Neural cell (in vitro differentiated cells): Measurements from ENCODE around the gene SUMO2. TPM values are rescaled to one million over a fixed set of nuclear protein-coding genes. Genes with fewer than 3 reads are reported as not detected.

ENCODE experiments used
- H2AFZ ChIP-seq: fragments of 200-600, 300-800 bp; sonication (generic), shearing (Covaris generic); 2 replicates; pipeline ENCODE4 v1.6.0; 2014; ENCODE audit warnings: low read depth, mild to moderate bottlenecking, antibody characterized with exemption, low read length, moderate library complexity
- H3F3A ChIP-seq: fragments of 200-600 bp; shearing (Covaris generic); 2 replicates; pipeline ENCODE4 v1.6.1; 2016; ENCODE audit warnings: mild to moderate bottlenecking, moderate library complexity, mixed read lengths, antibody characterized with exemption, low read length; ENCODE audit not compliant: insufficient read depth, poor library complexity, severe bottlenecking
- H3K27ac ChIP-seq: fragments of 200-600, 300-800 bp; sonication (generic), shearing (Covaris generic); 2 replicates; pipeline ENCODE4 v1.5.1; 2014; ENCODE audit warnings: mild to moderate bottlenecking, low read length, moderate library complexity
- H3K27me3 ChIP-seq: fragments of 300-800, 200-600 bp; sonication (generic), shearing (Covaris generic); 2 replicates; pipeline ENCODE4 v1.6.0; 2014; ENCODE audit warnings: mild to moderate bottlenecking, low read depth, low read length, moderate library complexity; ENCODE audit not compliant: insufficient read depth
- H3K36me3 ChIP-seq: fragments of 300-800, 200-600 bp; sonication (generic), shearing (Covaris generic); 2 replicates; pipeline ENCODE4 v1.5.1; 2014; ENCODE audit warnings: mild to moderate bottlenecking, antibody characterized with exemption, low read length, moderate library complexity; ENCODE audit not compliant: insufficient read depth
- H3K4me2 ChIP-seq: fragments of 300-800, 200-600 bp; sonication (generic), shearing (Covaris generic); 2 replicates; pipeline ENCODE4 v1.6.0; 2014; ENCODE audit warnings: mild to moderate bottlenecking, low read length
- H3K4me3 ChIP-seq: fragments of 300-800, 200-600 bp; sonication (generic), shearing (Covaris generic); 2 replicates; pipeline ENCODE4 v1.5.1; 2014; ENCODE audit warnings: mild to moderate bottlenecking, low read length, moderate library complexity
- H3K79me2 ChIP-seq: fragments of 200-600 bp; shearing (Covaris generic); replicated peaks from 2 replicates; pipeline ENCODE4 v1.6.0; 2014; ENCODE audit warnings: mild to moderate bottlenecking, low read length, moderate library complexity; ENCODE audit not compliant: insufficient read depth
- H3K9ac ChIP-seq: fragments of 300-800, 200-600 bp; sonication (generic), shearing (Covaris generic); 2 replicates; pipeline ENCODE4 v1.6.1; 2016; ENCODE audit warnings: mild to moderate bottlenecking, low read length, mixed read lengths
- H3K9me2 ChIP-seq: fragments of 200-600 bp; shearing (Covaris generic); 2 replicates; pipeline ENCODE4 v1.6.1; 2016; ENCODE audit warnings: mild to moderate bottlenecking, low read length, mixed read lengths; ENCODE audit not compliant: insufficient read depth
- H3K9me3 ChIP-seq: fragments of 200-600, 300-800 bp; sonication (generic), shearing (Covaris generic); 2 replicates; pipeline ENCODE4 v1.6.1; 2016; ENCODE audit warnings: mild to moderate bottlenecking, mixed run types, low read length, moderate library complexity, mixed read lengths
- H4K20me1 ChIP-seq: fragments of 200-600 bp; shearing (Covaris generic); 2 replicates; pipeline ENCODE4 v1.6.1; 2016; ENCODE audit warnings: mild to moderate bottlenecking, mixed run types; ENCODE audit not compliant: insufficient read depth
- EP300 ChIP-seq: fragments of 450-650 bp; conservative IDR thresholded peaks from 2 replicates; pipeline ENCODE4 v1.6.1; 2014; ENCODE audit warnings: antibody characterized with exemption, mild to moderate bottlenecking, moderate library complexity; ENCODE audit not compliant: poor library complexity, severe bottlenecking
- EZH2 ChIP-seq: fragments of 200-600, 300-800 bp; shearing (Covaris generic), sonication (generic); IDR thresholded peaks from 2 replicates; pipeline ENCODE4 v1.6.1; 2014; ENCODE audit warnings: antibody characterized with exemption, low read length, borderline replicate concordance, mild to moderate bottlenecking; ENCODE audit not compliant: insufficient read depth, poor library complexity, severe bottlenecking
- MXI1 ChIP-seq: fragments of 450-650 bp; conservative IDR thresholded peaks from 2 replicates; pipeline ENCODE4 v1.6.1; 2014; ENCODE audit warnings: antibody characterized with exemption, mild to moderate bottlenecking; ENCODE audit not compliant: poor library complexity, severe bottlenecking
- POLR2AphosphoS5 ChIP-seq: IDR thresholded peaks from 2 replicates; pipeline ENCODE4 v1.6.1; 2012
- RAD21 ChIP-seq: fragments of 450-650 bp; conservative IDR thresholded peaks from 2 replicates; pipeline ENCODE4 v1.6.1; 2014; ENCODE audit warnings: antibody characterized with exemption, mild to moderate bottlenecking, moderate library complexity
- SMC3 ChIP-seq: fragments of 450-650 bp; conservative IDR thresholded peaks from 2 replicates; pipeline ENCODE4 v1.6.1; 2014; ENCODE audit warnings: antibody characterized with exemption, mild to moderate bottlenecking, moderate library complexity; ENCODE audit not compliant: poor library complexity
- TAF1 ChIP-seq: IDR thresholded peaks from 2 replicates; pipeline ENCODE4 v1.6.1; 2012; ENCODE audit warnings: low read depth
- polyA plus RNA-seq: library from polyadenylated mRNA; depleted of rRNA; stranded (reverse); fragments of >200 nt; gene quantifications from 2 replicates; pipeline ENCODE4 v1.2.3, GENCODE V29; 2014
- small RNA-seq, 3 experiments: library from RNA; depleted of rRNA; stranded (forward); fragments of <200 nt; gene quantifications; one replicate each; pipeline ENCODE3, GENCODE V24; 2012
- TF ChIP-seq, protein P1 (sequence below): IDR thresholded peaks from 2 replicates; pipeline ENCODE4 v1.6.1; 2012; ENCODE audit warnings: borderline replicate concordance
- TF ChIP-seq, protein P2 (sequence below): fragments of 450-650 bp; IDR thresholded peaks from 2 replicates; pipeline ENCODE4 v1.5.1; 2014; ENCODE audit warnings: antibody characterized with exemption, mild to moderate bottlenecking, moderate library complexity; ENCODE audit not compliant: poor library complexity, severe bottlenecking

Gene SUMO2
- polyA plus RNA-seq, 1 donor from 2014 or later = 283 TPM

DNA sequence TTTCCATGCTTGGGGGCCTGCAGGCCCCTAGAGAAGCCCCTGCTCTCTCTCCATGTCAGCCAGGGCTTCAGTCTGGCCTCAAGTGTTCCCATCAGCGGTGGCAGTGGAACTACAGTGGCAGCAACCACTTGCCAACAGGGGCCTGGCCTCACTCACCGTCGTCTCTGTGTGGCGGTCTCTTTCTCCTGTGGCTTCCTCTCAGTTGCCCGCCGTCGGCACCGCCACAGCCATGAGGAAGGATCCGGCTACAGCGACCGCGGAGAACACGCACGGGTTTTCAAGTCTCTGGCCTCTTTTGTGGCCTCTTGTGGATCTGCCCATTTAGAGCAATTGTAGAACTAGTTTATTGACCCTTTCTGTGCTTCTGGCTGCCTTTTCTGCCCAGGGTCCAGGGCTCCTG is 64.5 kb downstream of the SUMO2 start:
- Histone ChIP-seq H4K20me1 (no peaks in the 10 kb centered on the region), H3K9ac (no peak overlapping the region), H3F3A (no peaks in the 10 kb centered on the region), H3K4me2 (no peak overlapping the region), H3K4me3 (no peak overlapping the region), H2AFZ (no peak overlapping the region), H3K27me3 (no peaks in the 10 kb centered on the region), H3K9me3 (no peaks in the 10 kb centered on the region), H3K79me2 (peaks cover 3% of the 10 kb centered on the region), H3K27ac (no peak overlapping the region), H3K9me2 (no peaks in the 10 kb centered on the region), H3K36me3 (no peaks in the 10 kb centered on the region)
- TF ChIP-seq SMC3 (no peak), EP300 (no peak), TAF1 (no peak), EZH2 (no peak), RAD21 (no peak), POLR2AphosphoS5 (no peak), MXI1 (no peak)
- TF ChIP-seq, protein P1, sequence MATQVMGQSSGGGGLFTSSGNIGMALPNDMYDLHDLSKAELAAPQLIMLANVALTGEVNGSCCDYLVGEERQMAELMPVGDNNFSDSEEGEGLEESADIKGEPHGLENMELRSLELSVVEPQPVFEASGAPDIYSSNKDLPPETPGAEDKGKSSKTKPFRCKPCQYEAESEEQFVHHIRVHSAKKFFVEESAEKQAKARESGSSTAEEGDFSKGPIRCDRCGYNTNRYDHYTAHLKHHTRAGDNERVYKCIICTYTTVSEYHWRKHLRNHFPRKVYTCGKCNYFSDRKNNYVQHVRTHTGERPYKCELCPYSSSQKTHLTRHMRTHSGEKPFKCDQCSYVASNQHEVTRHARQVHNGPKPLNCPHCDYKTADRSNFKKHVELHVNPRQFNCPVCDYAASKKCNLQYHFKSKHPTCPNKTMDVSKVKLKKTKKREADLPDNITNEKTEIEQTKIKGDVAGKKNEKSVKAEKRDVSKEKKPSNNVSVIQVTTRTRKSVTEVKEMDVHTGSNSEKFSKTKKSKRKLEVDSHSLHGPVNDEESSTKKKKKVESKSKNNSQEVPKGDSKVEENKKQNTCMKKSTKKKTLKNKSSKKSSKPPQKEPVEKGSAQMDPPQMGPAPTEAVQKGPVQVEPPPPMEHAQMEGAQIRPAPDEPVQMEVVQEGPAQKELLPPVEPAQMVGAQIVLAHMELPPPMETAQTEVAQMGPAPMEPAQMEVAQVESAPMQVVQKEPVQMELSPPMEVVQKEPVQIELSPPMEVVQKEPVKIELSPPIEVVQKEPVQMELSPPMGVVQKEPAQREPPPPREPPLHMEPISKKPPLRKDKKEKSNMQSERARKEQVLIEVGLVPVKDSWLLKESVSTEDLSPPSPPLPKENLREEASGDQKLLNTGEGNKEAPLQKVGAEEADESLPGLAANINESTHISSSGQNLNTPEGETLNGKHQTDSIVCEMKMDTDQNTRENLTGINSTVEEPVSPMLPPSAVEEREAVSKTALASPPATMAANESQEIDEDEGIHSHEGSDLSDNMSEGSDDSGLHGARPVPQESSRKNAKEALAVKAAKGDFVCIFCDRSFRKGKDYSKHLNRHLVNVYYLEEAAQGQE = no peak
- TF ChIP-seq, protein P2, sequence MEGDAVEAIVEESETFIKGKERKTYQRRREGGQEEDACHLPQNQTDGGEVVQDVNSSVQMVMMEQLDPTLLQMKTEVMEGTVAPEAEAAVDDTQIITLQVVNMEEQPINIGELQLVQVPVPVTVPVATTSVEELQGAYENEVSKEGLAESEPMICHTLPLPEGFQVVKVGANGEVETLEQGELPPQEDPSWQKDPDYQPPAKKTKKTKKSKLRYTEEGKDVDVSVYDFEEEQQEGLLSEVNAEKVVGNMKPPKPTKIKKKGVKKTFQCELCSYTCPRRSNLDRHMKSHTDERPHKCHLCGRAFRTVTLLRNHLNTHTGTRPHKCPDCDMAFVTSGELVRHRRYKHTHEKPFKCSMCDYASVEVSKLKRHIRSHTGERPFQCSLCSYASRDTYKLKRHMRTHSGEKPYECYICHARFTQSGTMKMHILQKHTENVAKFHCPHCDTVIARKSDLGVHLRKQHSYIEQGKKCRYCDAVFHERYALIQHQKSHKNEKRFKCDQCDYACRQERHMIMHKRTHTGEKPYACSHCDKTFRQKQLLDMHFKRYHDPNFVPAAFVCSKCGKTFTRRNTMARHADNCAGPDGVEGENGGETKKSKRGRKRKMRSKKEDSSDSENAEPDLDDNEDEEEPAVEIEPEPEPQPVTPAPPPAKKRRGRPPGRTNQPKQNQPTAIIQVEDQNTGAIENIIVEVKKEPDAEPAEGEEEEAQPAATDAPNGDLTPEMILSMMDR = no peak

DNA sequence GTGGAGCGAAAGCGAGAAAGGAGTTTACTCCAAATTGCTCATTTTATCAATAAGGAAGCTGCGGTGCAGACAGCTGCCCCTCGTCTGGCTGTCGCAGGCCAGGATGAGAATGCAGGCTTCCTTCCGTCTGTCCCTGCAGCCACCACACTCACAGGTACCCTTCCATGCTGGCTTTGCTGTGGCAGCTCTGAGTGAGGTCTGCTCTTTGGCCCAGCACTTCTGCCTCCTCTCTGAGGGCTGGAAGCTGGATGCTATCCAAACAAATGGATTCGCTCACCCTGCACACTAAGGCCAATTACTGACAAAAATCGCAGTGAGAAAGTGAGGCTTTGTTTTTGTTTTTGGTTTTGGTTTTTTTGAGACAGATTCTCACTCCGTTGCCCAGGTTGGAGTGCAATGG is 66.0 kb downstream of the SUMO2 start:
- H3K36me3 ChIP-seq = no peaks in the 10 kb centered on the region
- TF ChIP-seq RAD21 = no peak
- TF ChIP-seq EP300 = no peak
- TF ChIP-seq SMC3 = no peak
- no peak overlapping the region for H3K27ac ChIP-seq

More for the DNA sequence above, 66.0 kb downstream of the SUMO2 start:
- Histone ChIP-seq H3K4me2 (no peak overlapping the region), H4K20me1 (no peaks in the 10 kb centered on the region), H3F3A (no peaks in the 10 kb centered on the region), H3K4me3 (no peak overlapping the region), H3K9ac (no peak overlapping the region), H3K79me2 (peaks cover 3% of the 10 kb centered on the region), H3K9me3 (no peaks in the 10 kb centered on the region), H2AFZ (no peak overlapping the region), H3K27me3 (no peaks in the 10 kb centered on the region), H3K9me2 (no peaks in the 10 kb centered on the region)

Small RNA genes within 50 kb of the gene (small RNA-seq; reads per million reads assigned to genes)
- 0 to 1.2 (median 0) reads per million in 3 experiments for gene RF00019

Other genes with a start within 250 kb of the SUMO2 start
- gene OTOP3, start 247.1 kb downstream of the SUMO2 start, polyA plus RNA-seq = not detected in 2 replicates
- 26.6 and 29.8 TPM in 2 replicates for gene HID1, start 210.2 kb downstream of the SUMO2 start, polyA plus RNA-seq
- gene CDR2L, start 195.3 kb downstream of the SUMO2 start, polyA plus RNA-seq = 8.1 and 8.3 TPM in 2 replicates
- gene MRPL58, start 170.3 kb downstream of the SUMO2 start, polyA plus RNA-seq = 47.4 and 49.7 TPM in 2 replicates
- 452 and 517 TPM in 2 replicates for gene ATP5PD, start 136.0 kb downstream of the SUMO2 start, polyA plus RNA-seq
- gene KCTD2, start 135.7 kb downstream of the SUMO2 start, polyA plus RNA-seq = 29.9 and 32.8 TPM in 2 replicates
- gene SLC16A5, start 95.0 kb downstream of the SUMO2 start, polyA plus RNA-seq = not detected in 2 replicates
- gene ARMC7, start 73.0 kb downstream of the SUMO2 start, polyA plus RNA-seq = 3.7 and 4.0 TPM in 2 replicates
- gene NT5C, start 51.2 kb downstream of the SUMO2 start, polyA plus RNA-seq = 58.7 and 74.0 TPM in 2 replicates
- gene JPT1, start 28.4 kb downstream of the SUMO2 start, polyA plus RNA-seq = 1,721 and 2,003 TPM in 2 replicates
- gene NUP85, start 22.7 kb upstream of the SUMO2 start, polyA plus RNA-seq = 74.5 and 84.1 TPM in 2 replicates
- gene GGA3, start 78.6 kb upstream of the SUMO2 start, polyA plus RNA-seq = 15.7 and 19.6 TPM in 2 replicates
- gene MRPS7, start 78.9 kb upstream of the SUMO2 start, polyA plus RNA-seq = 50.6 and 63.3 TPM in 2 replicates
- gene MIF4GD, start 88.3 kb upstream of the SUMO2 start, polyA plus RNA-seq = 27.7 and 35.2 TPM in 2 replicates
- 9.6 and 13.8 TPM in 2 replicates for gene SLC25A19, start 106.5 kb upstream of the SUMO2 start, polyA plus RNA-seq
- 134 and 150 TPM in 2 replicates for gene GRB2, start 222.7 kb upstream of the SUMO2 start, polyA plus RNA-seq